Measurements from ENCODE around the gene KATNAL1.

GRCh38 chr13:30240608-30241007 lies 66.7 kb downstream of the KATNAL1 start:
- TF ChIP-seq, protein P1, sequence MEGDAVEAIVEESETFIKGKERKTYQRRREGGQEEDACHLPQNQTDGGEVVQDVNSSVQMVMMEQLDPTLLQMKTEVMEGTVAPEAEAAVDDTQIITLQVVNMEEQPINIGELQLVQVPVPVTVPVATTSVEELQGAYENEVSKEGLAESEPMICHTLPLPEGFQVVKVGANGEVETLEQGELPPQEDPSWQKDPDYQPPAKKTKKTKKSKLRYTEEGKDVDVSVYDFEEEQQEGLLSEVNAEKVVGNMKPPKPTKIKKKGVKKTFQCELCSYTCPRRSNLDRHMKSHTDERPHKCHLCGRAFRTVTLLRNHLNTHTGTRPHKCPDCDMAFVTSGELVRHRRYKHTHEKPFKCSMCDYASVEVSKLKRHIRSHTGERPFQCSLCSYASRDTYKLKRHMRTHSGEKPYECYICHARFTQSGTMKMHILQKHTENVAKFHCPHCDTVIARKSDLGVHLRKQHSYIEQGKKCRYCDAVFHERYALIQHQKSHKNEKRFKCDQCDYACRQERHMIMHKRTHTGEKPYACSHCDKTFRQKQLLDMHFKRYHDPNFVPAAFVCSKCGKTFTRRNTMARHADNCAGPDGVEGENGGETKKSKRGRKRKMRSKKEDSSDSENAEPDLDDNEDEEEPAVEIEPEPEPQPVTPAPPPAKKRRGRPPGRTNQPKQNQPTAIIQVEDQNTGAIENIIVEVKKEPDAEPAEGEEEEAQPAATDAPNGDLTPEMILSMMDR (conservative IDR thresholded peaks at IDR 0.05; ENCODE audit: low read depth, low read length) = no peak
- TF ChIP-seq MXI1 (IDR thresholded peaks at IDR 0.05; ENCODE audit: borderline replicate concordance, low read depth, low read length) = no peak
- no peak for TF ChIP-seq SMC3 (IDR thresholded peaks at IDR 0.05; ENCODE audit: low read depth, low read length)
- TF ChIP-seq POLR2A (IDR thresholded peaks at IDR 0.05; ENCODE audit: low read depth, low read length) = no peak
- TF ChIP-seq MAZ (IDR thresholded peaks at IDR 0.05; ENCODE audit: borderline replicate concordance, low read depth, low read length) = no peak

All from IMR-90 (cell line).